SK-N-DZ (cell line): ENCODE measurements around the gene RBX1.
"Not testable (repeated sequence)": the region's sequence is repeated elsewhere in the genome, so short reads cannot be mapped to it uniquely, and the experiment has no call there.

ENCODE experiments used
- DNase-seq: peaks from one replicate; pipeline ENCODE4 v3.0.0-alpha.2; 2015; ENCODE audit warnings: low spot score

The RBX1 gene

DNA sequence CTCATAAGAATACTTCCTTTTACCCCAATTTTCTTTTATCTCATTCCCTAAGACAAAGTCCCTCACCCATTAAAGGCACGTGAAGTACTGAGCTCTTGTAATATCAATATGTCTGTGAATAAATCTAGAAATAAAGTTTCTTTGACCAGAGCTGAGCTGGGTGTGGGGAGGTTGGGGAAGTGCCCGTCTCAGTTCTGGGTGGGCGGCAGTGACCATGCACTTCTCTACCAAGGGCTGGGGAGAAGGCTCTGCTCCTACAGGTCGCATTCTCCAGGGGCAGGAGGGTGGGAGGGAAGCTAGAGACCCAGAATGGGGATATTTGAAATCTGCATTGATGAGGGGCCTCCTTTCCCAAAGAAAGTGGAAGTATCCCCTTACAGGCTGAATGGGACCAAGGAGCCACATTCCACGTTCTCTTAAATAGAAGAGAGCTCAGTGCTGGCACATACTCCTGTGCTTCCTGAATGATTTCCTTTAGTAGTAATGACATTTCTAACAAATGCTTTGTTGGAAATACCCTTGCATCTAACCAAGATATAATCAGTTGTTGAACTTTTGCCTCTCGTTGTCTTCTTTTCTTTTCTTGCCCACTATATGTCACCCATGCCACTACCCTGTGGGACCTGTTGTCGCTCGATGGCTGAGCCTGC, 16.1 kb downstream of the RBX1 start:
- no peak for DNase-seq

DNA sequence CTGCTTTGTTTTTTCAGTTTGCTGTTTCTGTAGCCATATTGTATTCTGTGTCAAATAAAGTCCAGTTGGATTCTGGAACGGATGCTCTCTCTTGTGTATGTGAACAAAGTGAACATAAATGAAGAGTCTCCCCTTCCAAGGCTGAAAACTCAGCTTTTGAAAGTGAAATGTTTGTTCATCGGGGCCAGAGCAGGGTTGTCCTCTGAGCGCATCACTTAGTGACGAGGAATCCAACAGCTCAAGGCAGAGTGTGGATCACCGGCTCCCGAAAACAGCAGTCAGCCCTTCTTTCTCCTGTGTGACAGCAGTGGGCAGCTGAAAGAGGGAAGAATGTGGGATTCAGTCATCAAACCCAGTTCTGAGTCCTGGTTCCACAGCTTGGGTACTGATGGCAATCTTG, 21.4 kb downstream of the RBX1 start:
- DNase-seq = no peak

DNA sequence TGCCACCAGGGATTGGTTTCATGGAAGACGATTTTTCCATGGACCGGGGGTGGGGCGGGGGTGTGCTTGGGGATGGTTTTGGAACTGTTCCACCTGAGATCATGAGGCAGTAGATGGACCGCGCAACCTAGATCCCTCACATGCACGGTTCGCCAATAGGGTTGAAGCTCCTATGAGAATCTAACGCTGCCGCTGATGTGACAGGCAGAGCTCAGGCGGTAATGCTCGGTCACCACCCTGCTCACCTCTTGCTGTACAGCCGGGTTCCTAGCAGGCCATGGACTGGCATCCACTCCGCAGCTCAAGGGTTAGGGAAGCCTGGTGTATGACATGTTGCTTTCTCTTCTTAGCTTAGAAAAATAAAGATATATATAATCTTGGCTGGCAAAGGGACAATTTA, 22.0 kb downstream of the RBX1 start:
- no peak for DNase-seq

DNA sequence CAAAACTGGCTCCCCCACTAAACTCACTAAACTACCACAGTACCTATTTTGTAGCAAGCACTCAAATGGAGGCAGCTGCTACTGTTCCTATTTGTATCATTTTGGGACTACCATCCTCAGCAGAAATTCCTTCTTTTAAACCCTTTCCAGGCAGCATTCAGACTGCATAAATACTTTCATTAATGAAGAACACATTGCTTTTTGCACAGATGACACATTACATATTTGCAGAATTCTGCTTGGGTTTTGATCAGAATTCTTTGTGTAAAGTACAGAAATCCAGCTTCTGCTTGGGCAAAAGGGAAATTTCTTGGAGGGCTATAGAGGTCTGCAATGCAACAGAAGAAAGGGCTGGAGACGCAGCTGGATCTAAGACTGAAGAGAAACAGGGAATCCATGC, 24.2 kb downstream of the RBX1 start:
- no peak for DNase-seq

DNA sequence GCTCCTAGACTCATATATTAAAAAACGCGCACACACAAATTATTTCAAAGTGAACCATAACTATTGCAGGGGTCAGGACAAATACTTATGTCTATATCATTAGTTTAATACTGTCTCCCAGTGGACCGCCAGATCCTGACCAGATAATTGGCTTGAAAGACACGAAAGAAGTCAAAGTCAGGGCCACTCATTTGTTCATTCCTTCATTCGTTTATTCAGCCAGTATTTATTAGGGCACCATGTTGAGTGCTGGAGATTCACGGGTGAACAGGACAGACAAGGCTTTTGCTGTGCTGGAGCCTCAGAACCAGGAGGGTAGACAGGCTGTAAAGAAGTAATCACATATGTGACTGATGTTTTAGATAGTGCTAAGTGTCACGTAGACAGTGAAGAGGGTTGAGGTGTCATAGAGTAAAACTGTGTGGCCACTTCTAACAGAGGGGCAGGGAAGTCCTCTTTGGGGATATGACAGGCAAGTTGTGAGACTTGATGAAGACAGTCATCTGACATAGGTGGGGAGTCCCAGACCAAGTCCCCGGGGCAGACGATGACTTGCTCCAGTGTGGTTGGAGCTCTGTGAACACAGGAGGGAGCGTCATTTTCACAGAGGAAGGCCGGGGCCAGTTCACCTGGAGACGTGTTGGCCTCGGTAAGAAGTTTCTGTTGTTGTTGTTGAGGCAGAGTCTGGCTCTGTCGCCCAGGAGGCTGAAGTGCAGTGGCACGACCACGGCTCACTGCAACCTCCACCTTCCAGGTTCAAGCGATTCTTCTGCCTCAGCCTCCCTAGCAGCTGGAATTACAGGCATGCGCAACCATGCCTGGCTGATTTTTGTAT, 25.9 kb downstream of the RBX1 start:
- DNase-seq = no peak

DNA sequence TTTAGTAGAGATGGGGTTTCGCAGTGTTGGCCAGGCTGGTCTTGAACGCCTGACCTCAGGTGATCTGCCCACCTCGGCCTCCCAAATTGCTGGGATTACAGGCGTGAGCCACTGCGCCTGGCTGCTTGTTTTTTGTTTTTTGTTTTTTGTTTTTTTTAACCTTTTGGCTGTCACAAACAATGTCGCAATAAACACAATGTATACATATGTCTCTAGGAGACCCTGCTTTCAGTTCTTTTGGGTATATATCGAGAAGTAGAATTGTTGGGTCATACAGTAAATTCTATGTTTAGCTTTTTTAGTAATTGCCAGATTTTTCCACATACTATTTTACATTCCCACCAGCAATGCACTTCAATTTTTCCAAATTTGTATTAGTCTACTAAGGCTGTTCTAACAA, 28.0 kb downstream of the RBX1 start:
- DNase-seq = no peak

DNA sequence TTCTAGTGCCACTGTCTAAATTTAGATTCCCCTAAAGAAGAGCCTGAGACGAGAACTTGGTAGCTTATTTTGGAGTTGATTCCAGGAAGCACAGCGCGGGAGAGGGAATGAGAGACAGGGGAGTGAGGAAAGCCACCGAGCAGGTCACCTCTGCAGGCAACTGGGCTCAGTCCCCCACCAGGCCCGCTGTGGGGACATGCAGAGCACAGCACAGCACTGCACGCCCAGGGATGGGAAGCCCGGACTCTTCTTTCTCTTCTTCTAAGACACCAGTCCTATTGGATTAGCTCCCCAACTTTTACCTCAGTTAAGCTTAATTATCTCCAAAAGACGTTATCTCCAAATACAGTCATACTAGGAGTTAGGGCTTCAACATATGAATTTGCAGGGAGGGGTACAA, 28.7 kb downstream of the RBX1 start:
- DNase-seq = no peak

DNA sequence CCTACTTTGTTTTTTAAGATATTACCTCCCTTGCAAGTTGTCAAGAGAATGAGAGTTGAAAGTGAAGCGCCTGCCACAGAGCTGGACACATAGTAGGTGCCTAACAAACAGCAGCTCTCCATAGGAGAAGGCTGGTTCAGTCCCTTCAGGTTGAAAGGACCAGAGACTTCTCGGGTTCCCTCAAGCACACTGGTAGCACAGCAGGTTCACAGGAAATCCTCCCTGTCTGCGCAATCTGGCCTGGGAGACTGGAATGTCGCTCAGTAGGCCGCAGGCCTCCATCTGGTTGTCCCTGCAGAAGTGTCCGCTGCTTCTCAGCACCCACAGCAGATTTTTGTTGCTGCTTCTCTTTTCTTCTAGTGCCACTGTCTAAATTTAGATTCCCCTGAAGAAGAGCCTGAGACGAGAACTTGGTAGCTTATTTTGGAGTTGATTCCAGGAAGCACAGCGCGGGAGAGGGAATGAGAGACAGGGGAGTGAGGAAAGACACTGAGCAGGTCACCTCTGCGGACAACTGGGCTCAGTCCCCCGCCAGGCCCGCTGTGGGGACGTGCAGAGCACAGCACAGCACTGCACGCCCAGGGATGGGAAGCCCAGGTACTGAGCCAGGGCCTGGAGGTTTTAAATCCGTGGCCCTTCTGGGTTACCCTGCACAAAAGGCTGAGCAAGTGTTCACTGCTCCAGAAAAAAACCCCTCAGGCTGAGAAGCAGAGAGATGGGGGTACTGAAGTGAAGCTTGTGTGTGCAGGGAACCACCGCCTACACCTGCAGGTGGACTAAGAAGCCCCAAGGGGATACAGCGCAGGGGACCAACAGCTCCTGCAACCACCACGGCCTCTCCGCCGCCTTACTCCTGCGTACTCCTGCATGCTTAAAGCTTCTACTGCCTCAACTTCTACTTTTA, 31.6 kb downstream of the RBX1 start:
- peak; percentile 42 for DNase-seq

DNA sequence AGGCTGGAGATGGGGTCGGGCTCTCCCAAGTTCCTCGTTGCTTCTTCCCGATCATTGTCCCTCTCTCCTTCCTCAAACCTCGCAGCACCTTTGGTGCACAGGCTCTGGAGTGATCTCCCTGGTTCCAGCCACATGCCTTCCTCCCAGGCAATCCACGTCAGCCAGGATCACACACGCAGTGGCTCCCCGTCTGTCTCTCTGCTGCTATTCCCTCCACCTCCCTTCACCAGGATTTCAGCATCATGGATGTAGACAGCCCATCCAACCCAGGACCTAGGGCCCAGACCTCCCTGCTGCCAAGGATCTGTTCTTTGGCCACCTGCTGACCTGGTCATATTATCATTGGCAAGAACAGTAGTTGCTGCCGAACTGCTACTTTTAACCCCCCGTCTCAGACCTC, 40.1 kb downstream of the RBX1 start:
- no peak for DNase-seq

DNA sequence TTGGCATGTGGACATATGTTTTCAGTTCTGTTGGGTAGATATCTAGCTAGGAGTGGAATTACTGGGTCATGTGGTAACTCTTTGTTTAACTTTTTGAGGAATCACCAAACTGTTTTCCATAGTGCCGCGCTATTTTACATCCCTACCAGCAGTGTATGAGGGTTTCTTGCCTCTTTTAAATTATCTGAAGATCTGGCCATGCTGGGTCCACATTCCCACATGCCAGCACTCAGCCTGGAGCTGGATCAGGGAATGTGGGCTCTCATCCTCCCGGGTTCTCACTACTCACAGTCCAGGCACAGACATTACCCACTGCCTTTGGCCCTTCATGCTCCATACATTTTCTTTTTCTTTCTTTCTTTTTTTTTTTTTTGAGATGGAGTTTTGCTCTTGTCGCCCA, 44.6 kb downstream of the RBX1 start:
- DNase-seq = no peak

DNA sequence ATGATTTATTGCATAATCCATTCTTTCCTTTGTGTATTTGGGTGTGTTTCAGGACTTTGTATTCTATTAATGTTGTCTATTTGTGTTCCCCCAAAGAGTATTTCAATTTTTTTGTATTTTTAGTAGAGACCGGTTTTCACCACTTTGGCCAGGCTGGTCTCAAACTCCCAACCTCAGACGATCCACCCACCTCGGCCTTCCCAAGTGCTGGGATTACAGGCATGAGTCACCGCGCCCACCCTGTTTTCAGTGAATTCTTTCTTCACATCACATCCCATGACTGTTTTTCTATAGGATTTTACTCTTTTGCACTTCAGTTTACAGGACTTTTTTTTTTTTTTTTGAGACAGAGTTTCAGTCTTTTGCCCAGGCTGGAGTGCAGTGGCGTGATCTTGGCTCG, 46.3 kb downstream of the RBX1 start:
- no peak for DNase-seq

DNA sequence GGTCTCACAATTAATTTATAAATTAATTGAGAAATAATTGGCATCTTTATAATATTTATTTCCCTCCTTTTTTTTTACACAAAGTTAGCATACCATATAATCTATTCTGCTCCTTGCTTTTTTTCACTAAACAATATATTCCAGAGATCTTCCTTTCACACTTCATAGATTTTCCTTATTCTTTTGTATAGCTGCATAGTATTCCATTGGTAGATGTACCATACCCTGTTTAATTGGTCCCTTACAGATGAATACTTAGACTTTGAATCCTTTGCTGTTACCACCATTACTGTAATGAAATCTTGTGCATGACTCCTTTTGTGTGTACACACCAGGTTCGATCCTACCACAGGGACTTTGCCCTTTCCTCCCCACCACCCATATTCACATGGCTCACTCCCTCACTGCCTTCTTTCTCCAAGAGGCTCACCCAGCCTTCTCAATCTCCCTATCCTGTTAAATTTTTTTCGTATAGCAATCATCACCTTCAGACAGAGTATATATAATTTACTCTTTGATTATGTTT, 48.9 kb downstream of the RBX1 start:
- no peak for DNase-seq

DNA sequence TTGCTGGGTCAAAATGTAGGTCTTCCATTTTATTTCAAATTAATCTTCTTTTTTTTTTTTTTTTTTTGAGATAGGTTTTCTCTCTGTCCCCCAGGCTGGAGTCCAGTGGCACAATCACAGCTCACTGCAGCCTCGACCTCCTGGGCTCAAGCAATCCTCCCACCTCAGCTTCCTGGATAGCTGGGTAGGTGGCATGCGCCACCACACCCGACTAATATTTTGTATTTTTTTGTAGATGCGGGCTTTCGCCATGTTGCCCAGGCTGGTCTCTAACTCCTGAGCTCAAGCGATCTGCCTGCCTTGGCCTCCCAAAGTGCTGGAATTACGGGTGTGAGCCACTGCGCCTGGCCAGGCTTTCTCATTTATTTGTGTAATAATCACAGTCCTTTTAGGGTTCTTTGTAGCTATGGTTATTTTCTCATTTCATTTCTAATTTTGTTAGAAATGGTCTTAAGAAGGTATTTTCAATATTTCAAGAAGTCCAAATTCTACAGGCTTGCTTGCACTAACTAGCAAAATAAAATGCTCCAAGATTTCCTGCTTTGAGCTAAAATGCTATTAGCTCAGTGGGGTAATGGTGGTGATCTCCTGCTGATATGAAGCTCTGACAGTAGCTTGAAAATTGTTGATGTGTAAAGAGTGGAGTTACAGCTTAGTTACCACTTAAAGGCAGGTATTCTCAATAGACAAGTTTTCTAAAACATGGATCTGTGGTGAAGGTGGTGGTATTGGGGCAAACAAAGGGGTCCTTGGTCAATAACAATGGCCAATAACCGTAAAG, 50.0 kb downstream of the RBX1 start:
- DNase-seq = no peak

DNA sequence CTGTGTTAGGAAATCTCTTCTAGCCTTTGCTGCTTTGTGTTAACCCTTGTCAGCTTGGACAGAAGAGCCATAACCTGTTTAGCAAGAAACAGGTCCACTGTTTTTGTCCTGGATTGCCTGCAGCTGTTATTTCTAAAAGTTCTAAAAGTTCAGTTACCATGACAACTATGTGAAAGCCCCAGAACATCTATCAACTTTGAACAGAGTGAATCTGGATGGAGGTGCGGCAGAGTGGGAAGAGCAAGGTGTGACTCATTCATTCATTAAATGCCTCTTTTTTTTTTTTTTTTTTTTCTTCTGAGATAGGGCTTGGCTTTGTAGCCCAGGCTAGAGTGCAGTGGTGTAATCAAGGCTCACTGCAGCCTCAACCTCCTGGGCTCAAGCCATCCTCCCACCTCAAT, 50.5 kb downstream of the RBX1 start:
- no peak for DNase-seq

DNA sequence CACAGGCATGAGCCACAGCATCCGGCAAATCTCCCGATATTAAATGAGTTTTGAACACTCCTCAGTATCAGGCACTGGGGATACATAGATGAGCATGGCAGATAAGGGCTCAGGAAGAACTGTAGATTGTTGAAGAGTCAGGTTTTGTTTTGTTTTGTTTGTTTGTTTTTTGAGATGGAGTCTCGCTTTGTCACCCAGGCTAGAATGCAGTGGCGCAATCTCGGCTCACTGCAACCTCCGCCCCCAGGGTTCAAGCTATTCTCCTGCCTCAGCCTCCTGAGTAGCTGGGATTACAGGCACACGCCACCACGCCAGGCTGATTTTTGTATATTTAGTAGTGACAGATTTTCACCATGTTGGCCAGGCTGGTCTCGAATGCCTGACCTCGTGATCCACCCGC, 51.2 kb downstream of the RBX1 start:
- DNase-seq = not testable (repeated sequence)

DNA sequence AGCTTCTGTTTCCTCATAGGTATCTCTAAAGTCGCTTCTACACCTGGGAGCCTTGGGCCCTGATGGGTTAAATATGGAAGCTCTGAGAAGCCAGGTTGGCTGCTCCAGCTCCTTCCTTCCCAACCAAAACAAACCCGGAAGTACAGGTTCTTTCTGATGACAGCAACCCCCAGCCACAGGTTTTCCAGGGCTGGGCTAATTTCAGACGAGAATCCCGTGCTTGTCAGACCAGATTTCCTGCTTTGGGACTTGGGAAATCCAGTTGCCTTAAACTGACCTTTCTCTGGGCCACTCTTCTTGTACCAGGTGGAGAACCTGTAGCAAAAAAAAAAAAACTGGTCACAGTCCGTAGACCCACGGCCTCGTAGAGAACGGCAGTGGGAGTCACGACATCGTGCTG, 51.9 kb downstream of the RBX1 start:
- DNase-seq = no peak

DNA sequence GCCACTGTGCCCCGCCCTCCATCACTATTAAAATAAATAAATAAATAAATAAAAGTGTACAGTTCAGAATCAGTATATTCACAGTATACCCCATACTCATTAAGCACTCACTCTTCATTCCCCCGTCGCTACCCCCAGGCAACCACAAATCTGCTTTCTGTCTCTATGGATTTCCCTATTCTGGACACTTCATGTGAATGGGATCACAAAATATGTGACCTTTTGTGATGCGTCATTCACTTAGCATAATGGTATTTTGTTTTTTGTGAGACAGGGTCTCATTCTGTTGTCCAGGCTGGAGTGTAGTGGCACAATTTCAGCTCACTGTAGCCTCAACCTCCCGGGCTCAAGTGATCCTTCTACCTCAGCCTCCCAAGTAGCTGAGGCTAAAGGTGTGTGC, 52.8 kb downstream of the RBX1 start:
- no peak for DNase-seq

DNA sequence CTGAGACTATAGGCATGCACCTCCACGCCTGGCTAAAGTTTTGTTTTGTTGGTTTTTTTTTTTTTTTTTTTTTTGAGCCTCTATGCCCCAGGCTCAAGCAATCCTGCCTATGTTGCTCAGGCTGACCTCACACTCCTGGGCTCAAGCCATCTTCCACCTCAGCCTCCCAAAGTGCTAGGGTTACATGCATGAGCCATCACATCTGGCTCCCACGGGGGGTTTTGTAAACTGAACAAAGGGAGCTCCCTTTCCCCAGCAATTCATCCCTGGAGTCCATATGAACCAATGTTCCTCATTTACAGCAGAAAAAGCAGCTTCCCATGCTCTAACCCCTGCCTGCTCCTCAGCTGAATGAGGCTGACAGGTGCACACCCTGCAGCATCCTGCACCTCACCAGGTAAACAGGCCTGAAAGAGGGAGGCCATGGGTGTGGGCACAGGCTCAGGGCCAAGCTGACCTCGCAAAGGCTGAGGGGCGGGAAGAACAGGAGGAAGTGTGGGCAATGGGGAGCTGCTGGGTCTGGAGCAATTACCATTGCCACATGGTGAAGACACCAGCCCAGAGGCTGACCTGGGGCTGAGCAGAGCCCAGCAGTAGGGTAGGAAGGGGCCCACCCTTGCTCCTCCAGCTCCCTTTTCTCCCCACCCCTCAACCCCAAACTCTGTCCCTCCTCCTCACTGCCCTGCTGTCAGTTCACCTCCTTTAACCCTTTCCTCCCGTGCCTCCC, 58.2 kb downstream of the RBX1 start:
- no peak for DNase-seq

DNA sequence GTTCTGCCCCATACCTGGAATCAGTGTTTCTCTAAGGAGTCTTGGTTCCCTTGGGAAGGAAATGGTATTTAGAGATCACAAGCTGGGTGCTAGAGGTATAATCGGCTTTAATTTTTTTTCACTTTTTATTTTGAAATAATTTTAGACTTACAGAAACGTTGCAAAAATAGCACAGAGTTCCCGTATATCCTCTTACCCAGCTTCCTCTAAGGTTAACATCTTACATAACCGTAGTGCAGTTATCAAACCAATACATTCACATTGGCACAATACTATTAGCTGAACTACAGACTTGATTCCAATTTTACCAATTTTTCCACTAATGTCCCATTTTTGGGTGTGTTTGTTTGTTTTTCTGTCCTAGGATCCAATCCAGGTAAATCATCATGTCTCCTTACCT, 63.8 kb downstream of the RBX1 start:
- DNase-seq = no peak

DNA sequence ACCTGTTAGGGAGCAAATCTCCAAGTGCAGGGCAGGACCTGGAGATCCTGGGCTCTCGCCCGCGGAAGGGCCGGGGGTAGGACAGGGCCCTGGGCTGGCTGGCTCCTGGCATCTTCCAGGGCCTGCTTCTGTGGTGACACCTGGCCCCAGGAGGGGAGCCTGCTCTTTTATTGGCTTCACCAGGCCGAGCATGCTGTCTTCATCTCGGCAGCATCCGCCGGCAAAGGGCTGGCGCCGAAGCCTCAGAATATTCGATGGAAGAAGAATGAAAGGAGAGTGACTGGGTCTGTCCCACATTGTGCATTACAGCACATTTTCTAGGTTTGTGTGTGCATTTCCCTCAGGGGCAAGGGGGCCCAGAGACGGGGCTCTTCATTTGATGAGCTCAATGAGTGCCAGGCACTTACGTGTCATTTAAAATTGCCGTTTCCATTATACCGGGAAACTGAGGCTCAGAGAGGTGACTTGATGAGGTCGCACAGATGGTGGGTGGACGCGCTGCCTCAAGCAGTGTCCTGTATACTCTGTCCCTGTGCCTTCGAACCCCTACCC, 70.0 kb downstream of the RBX1 start:
- no peak for DNase-seq
